Right lobe of liver (tissue), 6 donors: Measurements from ENCODE around the gene ING5. TPM values are rescaled to one million over a fixed set of nuclear protein-coding genes. Genes with fewer than 3 reads are reported as not detected.
A peak's percentile ranks its signal among the peaks of the same experiment; 100 is the strongest.

Source experiments
- ATAC-seq, 4 donors: fragments of 200-7000 bp; cut with Tn5 transposase; one replicate each; pipeline ENCODE4 v1.9.1; 2020; ENCODE audit warnings: mild to moderate bottlenecking in 4 of 4, moderate library complexity in 4 of 4
- DNase-seq, 3 donors: peaks; one replicate each; pipeline ENCODE4 v3.0.0-alpha.2; 2020
- H3K27ac ChIP-seq, 3 donors: fragments of 200-600 bp; one replicate each; pipeline ENCODE4 v1.8.0; 2022
- H3K27me3 ChIP-seq, 2 donors: fragments of 200-600 bp; one replicate each; pipeline ENCODE4 v1.8.0; 2022
- H3K36me3 ChIP-seq, 4 donors: fragments of 200-600 bp; sonication (generic) in 1 of 4; one replicate each; pipeline versions ENCODE4 v1.5.1 to v1.8.0; 2017 to 2022; ENCODE audit warnings: control low read depth in 1 of 4
- H3K4me1 ChIP-seq, 4 donors: fragments of 200-600 bp; sonication (generic) in 1 of 4; one replicate each; pipeline versions ENCODE4 v1.5.1 to v1.8.0; 2017 to 2022; ENCODE audit warnings: control low read depth in 1 of 4
- H3K4me3 ChIP-seq, 3 donors: fragments of 200-600 bp; one replicate each; pipeline ENCODE4 v1.8.0; 2022
- H3K9me3 ChIP-seq, 4 donors: fragments of 200-600 bp; sonication (generic) in 1 of 4; one replicate each; pipeline versions ENCODE4 v1.5.1 to v1.8.0; 2017 to 2022; ENCODE audit warnings: control low read depth in 1 of 4
- CTCF ChIP-seq, 4 donors: fragments of 200-600 bp in 3 of 4; fragments of 450-650 bp in 1 of 4; IDR thresholded peaks; one replicate each; pipeline versions ENCODE4 v1.5.1 to v1.8.0; 2016 to 2022; ENCODE audit warnings: antibody characterized with exemption in 4 of 4, mild to moderate bottlenecking in 2 of 4
- POLR2A ChIP-seq: fragments of 450-650 bp; IDR thresholded peaks from one replicate; pipeline ENCODE4 v1.6.1; 2017; ENCODE audit warnings: antibody characterized with exemption, mild to moderate bottlenecking
- WGBS: methylation state at CpG from one replicate; pipeline ENCODE4 v1.1.6; 2018; ENCODE audit warnings: low coverage, low lambda C conversion rate; ENCODE audit not compliant: insufficient coverage; ENCODE audit errors: missing lambda C conversion rate; 5-methylcytosine and 5-hydroxymethylcytosine counted together
- intact Hi-C, 2 donors: fragments of 100-400 bp; cut with DNase I; formaldehyde crosslinking; loops; one replicate each; pipeline versions ENCODE4 v1.11.2 to v1.14.1; 2022
- total RNA-seq, 6 experiments: library from RNA; depleted of rRNA in 2 of 6; stranded (reverse); fragments of >200 nt in 2 of 6; fragmentation: NEBNext Ultra II Directional in 3 of 6; extraction: Animal tissue kit (Norgen Biotek cat#: 25700) in 3 of 6; gene quantifications; one replicate each; pipeline versions ENCODE4 v1.1.0 to v1.2.4, GENCODE V29; 2016 to 2023
- donor health status: DM: no; HTN: yes; CAD: no.
- donor health status: DM: no; HTN: no; CAD: no.
- donor health status: DM: no; HTN: no; CAD: no.
- donor health status: DM: no; HTN: yes; CAD: no.
- donor health status: DM: no; HTN: yes; CAD: no.

Gene ING5
- total RNA-seq, 6 experiments from 2014 or later = 8.2 to 20.3 (median 13.0) TPM

- no peak overlapping the region for H3K4me3 ChIP-seq
- no peaks in the 10 kb centered on the region for H3K27me3 ChIP-seq
- no peak overlapping the region for H3K27ac ChIP-seq
- no peak for TF ChIP-seq CTCF (IDR thresholded peaks at IDR 0.05)
- TF ChIP-seq POLR2A = no peak
- H3K4me1 ChIP-seq = peaks cover 0 to 5% (median 0%) of the 10 kb centered on the region in 4 donors
- H3K36me3 ChIP-seq = peaks cover 5 to 60% (median 21%) of the 10 kb centered on the region in 4 donors
- 92% methylated on average over 5 of the region's 6 CpGs for WGBS
- intact Hi-C loops = no loop called here
- no peak for DNase-seq
- no peak for ATAC-seq
- H3K9me3 ChIP-seq = no peaks in the 10 kb centered on the region
These were observed 4.7 kb downstream of the ING5 start for GRCh38 chr2:241706537-241706936.

GRCh38 chr2:241708879-241709278 lies 7.0 kb downstream of the ING5 start:
- Histone ChIP-seq H3K9me3 (no peaks in the 10 kb centered on the region), H3K27ac (no peak overlapping the region), H3K36me3 (peaks cover 5 to 81% (median 29%) of the 10 kb centered on the region in 4 donors), H3K27me3 (no peaks in the 10 kb centered on the region), H3K4me1 (no peaks in the 10 kb centered on the region), H3K4me3 (no peak overlapping the region)
- DNase-seq (no peak), ATAC-seq (no peak)
- TF ChIP-seq CTCF (IDR thresholded peaks at IDR 0.05) (no peak), POLR2A (no peak)
- intact Hi-C loops = no loop called here
- 95% methylated on average over 3 of the region's 10 CpGs for WGBS

GRCh38 chr2:241719093-241719492 lies 17.3 kb downstream of the ING5 start:
- no peak for ATAC-seq
- Histone ChIP-seq H3K9me3 (peaks cover 0 to 3% (median 0%) of the 10 kb centered on the region in 4 donors), H3K4me1 (no peaks in the 10 kb centered on the region), H3K36me3 (peaks cover 0 to 42% (median 7%) of the 10 kb centered on the region in 4 donors), H3K27ac (no peak overlapping the region), H3K27me3 (no peaks in the 10 kb centered on the region), H3K4me3 (no peak overlapping the region)
- 98% methylated on average over 8 of the region's 16 CpGs for WGBS
- no peak for DNase-seq
- TF ChIP-seq POLR2A (no peak), CTCF (IDR thresholded peaks at IDR 0.05) (no peak)
- intact Hi-C loops = no loop called here

GRCh38 chr2:241720099-241720498 lies 18.3 kb downstream of the ING5 start:
- H3K27me3 ChIP-seq = no peaks in the 10 kb centered on the region
- TF ChIP-seq POLR2A (no peak), CTCF (IDR thresholded peaks at IDR 0.05) (no peak)
- H3K4me1 ChIP-seq = no peaks in the 10 kb centered on the region
- DNase-seq = no peak
- peaks cover 0 to 3% (median 0%) of the 10 kb centered on the region in 4 donors for H3K9me3 ChIP-seq
- peaks cover 0 to 34% (median 5%) of the 10 kb centered on the region in 4 donors for H3K36me3 ChIP-seq
- H3K27ac ChIP-seq = no peak overlapping the region
- intact Hi-C loops = loop anchor here in 1 of 2 donors (10.0 kb wide), 1 partner anchor 145 kb away; the partner anchor contains the start of gene RTP5
- WGBS = no CpG with 5 or more reads among the region's 19 CpGs
- H3K4me3 ChIP-seq = no peak overlapping the region
- ATAC-seq = peak in 1 of 4 donors; percentile 7
